NCI-H526 treated with DMSO at 0.1 percent for 48 hours (cell line): ENCODE results near the gene PGLYRP2.
"Not testable (repeated sequence)": the region's sequence is repeated elsewhere in the genome, so short reads cannot be mapped to it uniquely, and the experiment has no call there.

Experiments used
- DNase-seq: peaks from one replicate; lab custom pipeline; 2025; lab: John Stamatoyannopoulos, UW

The PGLYRP2 gene

DNA sequence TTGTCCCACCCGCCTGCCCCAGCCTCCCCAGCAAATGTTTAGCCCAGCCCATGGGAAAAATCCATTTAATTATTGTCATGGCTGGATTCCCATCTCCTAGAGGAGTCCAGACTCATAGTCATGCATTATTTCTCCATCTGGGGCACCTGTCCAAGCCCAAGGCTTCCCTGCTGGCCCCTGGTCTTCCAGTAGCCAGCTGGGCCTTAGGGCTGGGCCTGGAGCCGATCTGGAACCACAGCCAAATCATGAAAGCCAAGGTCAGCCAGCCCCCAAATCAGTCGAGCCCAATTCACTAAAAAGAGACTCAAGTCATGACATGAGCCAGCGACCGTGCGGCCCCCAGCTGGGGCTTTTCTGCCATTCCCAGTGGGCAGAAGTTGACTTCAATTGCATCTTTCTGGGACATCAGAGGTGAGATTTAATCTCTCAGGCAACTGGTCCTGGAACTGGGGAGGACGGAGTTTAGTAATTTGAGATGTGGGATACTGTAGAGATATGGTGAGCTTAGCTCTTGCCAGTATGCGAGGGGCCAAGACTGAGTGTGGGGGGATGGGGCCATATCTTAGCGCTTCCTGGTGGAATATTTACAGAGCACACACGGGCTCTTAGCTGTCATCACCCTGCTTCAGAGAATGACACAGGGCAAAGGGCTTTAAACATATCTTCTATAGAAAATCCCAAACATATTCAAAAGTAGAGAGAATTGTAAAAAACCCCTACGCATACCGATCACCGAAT is 9.4 kb upstream of the PGLYRP2 start:
- DNase-seq, result no peak

DNA sequence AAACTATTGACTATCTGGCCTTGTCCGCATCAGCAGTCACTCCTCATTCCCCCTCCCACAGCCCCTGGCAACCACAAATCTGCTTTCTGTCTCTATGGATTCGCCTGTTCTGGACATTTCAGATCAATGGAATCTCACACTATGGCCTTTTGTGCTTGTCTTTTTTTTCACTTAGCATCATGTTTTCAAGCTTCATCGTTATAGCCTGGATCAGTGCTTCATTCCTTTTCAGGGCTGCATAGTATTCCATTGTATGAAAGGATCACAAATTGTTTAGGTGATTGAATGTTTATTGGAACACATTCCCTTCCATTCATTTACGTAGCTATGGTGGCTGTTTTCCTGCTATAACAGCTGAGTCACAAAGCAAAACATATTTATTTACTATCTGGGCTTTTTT is 7.7 kb upstream of the PGLYRP2 start:
- DNase-seq, result no peak

DNA sequence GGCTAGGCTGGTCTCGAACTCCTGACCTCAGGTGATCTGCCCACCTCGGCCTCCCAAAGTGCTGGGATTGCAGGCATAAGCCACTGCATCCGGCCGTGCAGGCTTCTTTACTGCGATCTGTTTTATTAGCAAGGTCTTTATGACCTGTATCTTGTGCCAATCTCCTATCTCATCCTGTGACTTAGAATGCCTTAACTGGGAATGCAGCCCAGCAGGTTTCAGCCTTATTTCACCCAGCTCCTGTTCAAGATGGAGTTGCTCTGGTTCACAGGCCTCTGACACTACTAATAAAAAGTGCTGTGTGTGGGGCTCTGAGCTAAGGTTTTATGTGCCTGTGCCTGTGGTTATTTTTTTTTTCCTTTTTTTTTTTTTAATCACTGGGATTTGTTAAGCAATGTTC is 6.5 kb upstream of the PGLYRP2 start:
- not testable (repeated sequence) for DNase-seq

DNA sequence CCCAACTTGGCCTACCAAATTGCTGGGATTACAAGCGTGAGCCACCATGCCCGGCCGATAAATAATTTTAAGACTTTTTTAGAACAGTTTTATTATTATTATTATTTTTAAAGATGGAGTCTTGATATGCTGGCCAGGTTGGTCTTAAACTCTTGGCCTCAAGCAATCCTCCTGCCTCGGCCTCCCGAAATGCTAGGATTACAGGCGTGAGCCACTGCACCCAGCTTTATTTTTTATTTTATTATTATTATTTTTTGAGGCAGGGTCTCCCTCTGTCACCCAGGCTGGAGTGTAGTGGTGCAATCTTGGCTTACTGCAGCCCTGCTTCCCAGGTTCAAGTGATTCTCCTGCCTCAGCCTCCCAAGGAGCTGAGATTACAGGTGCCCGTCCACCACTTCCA is 1.7 kb upstream of the PGLYRP2 start:
- DNase-seq, result not testable (repeated sequence)

DNA sequence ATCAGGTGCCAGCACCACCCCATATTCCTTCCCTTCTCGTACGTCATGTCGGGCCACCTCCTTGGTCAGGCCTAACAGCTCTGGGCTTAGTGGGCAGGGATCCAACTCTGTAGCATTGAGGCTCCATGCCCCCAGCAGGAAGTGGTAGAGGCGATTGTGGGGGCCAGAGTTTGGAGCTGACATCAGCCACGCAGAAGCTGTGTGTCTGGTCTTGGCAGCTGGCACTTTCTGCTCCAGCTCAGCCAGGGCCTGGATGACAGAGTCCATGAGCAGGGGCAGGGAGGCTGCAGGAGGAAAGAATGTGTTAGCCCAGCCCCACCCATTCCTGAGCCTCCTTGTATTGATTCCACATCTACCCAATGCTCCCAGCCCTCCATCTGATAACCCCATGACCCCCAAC is 3.0 kb downstream of the PGLYRP2 start:
- DNase-seq, result no peak

DNA sequence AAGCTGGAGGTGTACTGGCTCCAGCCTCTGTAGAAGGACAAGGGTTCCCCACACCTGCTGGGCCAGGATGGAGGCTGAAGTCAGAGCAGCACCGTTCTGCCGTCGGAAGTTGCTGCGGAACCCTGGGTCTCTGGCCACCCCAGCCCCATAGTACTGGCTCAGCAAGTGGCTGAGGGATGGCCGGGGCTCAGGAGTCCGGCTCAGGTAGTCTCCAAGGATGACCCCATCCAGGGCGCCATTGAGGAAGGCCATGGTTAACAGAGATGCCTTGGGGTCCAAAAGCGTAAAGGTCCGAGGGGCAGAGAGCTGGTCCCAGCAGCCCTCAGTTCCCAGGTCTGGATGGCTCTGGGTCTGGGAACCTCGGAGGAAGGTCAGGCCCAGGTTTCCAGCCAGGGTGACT is 3.7 kb downstream of the PGLYRP2 start:
- no peak for DNase-seq

DNA sequence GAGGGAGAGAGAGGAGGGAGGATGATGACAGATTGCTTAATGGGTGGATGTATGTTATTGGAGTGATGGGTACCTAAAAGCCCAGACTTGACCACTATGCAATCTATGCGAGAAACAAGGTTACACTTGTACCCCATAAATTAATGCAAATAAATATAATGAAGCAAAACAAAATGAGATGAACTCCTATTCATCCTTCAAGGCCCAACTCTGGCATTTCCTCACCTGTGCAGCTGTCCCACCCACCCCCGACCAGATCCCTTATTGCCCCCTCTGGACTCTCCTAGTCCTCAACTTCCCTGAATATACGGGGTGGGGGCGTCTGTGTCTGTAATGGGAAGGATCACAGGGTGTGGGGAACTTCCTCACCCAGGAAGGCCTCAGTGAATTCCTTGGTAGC is 4.1 kb downstream of the PGLYRP2 start:
- no peak for DNase-seq

DNA sequence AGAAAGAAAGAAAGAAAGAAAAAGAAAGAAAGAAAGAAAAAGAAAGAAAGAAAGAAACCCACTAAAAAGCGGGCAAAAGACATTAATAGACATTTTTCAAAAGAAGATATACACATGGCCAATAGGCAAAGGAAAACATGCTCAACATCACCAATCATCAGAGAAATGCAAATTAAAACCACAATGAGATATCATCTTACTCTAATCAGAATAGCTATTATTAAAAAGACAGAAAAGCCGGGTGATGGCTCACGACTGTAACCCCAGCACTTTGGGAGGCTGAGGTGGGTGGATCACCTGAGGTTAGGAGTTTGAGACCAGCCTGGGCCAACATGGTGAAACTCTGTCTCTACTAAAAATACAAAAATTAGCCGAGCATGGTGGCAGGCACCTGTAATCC is 5.5 kb downstream of the PGLYRP2 start:
- DNase-seq, result not testable (repeated sequence)

DNA sequence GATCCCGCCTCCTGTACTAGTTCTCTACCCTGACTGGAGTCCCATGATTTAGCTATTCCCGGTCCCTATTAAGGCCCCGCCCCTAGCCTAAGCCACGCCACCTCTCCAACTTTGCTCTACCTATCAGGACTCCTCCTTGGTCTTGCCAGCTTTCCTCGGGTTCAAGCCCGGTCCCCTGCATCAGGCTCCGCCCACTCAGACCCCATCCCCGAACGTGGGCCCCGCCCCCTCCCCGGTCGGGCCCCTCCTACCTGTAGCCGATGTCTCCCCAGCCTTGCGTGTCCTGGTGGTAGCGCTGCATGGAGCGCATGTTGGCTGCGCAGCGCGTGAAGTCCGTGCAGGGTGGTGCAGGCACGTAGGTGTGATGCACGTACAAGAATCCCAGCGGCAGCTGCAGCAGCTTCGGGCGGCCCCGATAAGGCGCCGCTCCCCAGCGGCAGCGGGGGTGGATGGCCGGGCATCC is 7.6 kb downstream of the PGLYRP2 start:
- no peak for DNase-seq

DNA sequence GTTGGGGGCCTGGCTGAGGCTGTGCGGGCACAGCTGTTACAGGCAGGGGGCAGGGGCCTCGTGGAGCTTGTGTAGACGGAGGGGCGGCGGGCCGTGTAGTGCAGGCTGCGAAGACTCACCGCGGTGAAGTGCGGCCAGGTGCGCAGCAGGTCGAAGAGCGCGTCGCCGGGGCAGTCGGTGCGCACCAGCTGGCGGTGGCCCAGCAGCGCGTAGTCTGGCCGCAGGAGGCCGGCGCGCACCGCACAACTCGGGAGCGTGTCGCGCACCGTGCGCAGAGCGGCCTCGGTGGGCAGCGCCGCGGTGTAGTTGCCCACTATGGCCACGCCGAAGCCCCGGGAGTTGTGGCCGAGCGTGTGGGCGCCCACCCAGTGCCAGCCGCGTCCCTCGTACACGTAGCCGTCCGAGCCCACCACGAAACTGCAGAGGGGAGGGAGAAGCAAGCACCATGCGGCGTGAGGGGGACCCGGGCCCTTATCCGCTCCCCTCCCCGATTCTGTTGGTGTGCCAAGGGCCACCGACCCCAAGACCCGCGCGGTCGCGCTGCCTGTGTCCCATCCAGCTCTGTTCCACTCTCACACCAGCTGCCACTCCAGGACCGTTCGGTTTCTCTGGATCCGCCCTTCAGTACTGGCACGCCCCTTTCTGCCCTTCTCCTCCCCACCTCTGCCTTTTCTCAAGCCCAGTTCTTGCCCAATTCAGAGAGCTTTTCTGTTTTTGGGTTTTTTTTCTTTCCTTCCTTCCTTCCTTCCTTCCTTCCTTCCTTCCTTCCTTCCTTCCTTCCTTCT is 9.6 kb downstream of the PGLYRP2 start:
- no peak for DNase-seq

DNA sequence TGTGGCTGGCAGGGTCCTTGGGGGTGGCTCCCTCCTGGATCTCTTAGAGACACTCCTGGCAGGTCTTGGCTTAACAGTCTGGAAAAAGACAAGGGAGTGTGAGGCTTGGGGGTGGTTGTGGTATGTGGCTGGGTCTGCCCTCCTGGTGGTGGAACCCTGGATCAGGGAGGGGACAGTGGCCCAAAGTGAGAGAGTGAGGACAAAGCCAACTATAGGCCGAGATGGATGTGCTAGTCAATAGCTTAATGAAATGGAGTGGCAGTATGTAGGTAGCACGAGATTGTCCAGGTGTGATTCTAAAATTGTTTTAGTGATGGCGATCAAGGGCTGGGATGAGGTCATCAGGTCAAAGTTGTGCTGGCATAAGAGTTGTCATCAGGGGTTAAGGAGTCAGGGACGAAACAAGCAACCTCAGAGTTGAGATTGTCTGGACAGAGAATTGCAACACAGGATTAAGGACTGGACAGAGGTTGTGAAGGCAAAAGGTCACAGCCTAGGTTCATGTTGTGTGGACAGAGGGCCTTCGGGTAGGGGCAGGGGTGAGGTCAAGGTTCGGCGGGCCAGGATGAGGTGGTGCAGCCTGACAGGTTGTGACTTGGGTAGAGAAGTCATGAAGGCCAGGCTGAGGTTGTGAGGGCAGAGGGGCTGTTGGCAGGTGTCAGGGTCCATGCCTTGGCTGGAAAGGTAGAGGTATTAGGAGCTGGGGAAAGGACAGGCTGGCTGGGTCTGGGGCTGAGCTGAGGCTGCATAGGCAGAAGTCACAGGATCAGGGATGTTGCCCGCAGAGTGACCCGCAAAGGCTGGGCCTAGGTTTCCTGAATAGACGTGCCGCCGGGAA is 10.4 kb downstream of the PGLYRP2 start:
- no peak for DNase-seq

DNA sequence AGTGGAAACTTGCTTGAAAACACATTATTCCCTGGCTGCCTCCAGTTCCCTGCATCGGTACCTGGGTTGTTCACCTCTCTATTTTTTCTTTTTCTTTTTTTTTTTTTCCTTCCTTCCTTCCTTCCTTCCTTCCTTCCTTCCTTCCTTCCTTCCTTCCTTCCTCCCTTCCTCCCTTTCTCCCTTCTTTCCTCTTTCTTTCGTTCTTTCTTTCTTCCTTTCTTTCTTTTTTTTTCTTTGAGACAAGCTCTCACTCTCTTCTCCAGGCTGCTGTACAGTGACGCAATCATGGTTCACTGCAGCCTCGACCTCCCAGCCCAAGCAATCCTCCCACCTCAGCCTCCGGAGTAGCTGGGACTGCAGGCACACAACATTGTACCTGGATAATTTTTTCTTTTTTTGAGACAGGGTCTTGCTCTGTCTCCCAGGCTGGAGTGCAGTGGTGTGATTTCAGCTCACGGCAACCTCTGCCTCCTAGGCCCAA is 11.5 kb downstream of the PGLYRP2 start:
- DNase-seq, result no peak

DNA sequence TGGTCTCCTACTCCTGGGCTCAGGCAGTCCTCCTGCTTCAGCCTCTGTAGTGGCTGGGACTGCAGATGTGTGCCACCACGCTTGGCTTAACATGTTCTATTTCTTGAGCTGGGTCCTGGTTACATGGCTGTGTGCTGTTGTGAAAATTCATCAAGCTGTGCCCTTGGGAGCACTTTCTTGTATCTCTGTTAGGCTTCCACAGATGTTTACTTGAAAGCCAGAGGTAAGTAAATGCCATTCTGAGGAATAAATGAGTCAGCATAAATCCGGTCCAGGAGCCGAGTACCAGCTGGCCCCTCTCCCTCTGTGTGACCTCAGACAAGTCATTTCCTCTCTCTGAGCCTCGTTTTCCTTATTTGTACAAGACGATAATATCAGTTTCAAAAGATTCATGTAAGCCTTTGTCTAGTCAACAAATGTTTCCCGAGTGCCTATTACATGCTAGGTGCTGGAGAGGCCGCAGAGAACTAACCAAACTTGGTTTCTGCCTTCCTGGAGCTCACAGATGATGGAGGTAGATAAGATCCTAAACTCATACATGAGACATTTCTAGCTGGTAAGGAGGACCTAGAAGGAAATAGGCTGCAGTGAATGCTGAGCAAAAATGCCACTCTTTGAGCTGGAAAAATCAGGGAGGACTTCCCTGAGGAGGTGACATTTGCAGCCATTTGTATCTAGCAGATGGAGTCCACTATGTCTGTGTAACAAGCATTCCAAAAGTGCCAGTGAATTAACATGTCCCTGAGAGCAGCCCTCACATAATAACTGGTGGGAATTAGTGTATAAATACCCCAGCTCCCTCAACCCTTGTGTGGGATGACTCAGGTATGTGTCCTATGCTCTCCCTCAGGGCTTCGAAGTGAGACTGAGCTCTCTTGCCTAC is 12.2 kb downstream of the PGLYRP2 start:
- no peak for DNase-seq

DNA sequence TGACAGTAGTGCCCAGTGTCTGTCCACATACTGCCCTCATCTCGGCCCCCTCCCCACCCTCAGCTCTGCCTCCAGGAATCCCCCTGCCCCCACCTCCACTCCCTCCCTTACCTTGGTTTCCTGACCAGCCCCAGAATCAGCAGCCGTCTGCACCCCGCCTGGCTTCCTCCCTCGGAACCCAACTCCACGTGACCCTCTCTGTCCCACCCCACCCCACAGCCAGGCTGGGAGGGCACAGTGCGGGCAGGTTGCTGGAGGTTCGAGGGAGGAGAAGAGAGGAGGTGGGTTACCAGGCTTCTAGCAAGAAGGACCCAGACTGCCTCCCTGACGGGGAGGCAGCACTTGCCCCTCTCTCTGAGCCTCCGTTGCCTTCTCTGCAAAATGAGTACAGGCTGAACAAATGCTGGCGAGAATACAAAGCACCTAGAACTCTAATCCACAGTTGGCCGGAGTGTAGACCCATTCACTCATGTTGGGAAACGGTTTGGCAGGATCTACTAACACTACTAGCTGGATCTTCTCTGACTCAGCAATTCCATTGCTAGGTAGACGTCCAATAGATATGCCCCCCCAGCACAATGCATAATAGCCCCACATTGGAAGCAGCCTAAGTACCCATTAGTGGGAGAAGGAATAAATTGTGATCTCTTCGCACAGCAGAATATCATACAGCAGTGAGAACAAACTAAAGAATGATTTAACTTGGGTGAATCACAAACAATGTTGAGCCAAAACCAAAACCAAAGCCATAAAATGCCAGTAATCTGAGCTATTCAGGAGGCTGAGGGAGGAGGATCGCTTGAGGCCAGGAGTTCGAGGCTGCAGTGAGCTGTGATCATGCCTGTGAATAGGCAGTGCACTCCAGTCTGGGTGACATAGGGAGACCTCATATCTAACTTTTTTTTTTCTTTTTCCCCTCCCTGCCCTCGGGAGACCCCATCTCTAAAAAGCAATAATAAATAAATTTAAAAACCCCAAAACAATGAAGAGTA is 14.6 kb downstream of the PGLYRP2 start, which contains the start of gene RASAL3:
RASAL3 (minus strand) TSS at position 151 of the 992 bp plus-strand sequence. CDS start 186 bp downstream, outside the sequence.
- DNase-seq, result no peak

DNA sequence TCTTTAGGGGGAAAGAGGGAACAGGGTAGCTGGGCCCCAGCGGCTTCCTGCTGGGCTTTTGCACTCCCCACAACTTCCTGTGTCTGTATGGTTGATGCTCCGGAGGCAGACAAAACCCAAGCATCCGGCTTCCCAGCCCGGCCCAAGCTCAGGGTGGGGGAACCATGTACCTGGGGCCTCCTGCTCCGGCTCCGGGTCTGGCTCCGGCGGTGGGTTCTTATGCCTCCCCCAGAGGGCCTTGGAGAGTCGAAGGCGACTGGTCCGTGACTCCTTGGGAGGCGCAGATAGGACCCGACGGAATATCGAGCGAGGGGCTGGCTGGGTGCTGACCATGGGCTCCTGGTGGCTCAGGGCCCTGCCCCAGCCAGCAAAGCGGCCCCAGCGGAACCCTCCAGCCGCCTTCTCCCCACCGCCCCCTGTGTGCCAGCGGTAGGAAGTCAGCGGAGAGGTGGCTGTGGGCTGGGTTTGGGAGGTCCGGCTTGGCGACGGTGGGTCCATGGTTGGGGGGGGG is 15.4 kb downstream of the PGLYRP2 start:
- no peak for DNase-seq

DNA sequence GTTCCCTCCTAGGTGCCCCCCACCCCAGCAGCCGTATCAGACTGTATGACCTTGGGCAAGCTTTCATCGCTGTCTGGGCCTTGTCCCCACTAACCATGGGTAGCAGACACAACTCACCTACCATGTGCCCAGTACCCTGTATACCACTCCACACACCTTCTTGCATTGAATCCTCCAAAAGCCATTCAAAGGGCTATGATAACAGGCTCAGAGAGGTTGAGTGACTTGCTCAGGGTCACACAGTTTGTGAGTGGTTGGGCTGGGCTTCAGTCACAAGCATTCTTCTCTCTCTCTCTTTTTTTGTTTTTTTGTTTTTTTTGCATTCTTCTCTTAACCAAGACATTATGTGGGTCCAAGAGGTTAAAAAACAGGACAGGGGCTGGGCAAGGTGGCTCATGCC is 17.6 kb downstream of the PGLYRP2 start:
- no peak for DNase-seq

DNA sequence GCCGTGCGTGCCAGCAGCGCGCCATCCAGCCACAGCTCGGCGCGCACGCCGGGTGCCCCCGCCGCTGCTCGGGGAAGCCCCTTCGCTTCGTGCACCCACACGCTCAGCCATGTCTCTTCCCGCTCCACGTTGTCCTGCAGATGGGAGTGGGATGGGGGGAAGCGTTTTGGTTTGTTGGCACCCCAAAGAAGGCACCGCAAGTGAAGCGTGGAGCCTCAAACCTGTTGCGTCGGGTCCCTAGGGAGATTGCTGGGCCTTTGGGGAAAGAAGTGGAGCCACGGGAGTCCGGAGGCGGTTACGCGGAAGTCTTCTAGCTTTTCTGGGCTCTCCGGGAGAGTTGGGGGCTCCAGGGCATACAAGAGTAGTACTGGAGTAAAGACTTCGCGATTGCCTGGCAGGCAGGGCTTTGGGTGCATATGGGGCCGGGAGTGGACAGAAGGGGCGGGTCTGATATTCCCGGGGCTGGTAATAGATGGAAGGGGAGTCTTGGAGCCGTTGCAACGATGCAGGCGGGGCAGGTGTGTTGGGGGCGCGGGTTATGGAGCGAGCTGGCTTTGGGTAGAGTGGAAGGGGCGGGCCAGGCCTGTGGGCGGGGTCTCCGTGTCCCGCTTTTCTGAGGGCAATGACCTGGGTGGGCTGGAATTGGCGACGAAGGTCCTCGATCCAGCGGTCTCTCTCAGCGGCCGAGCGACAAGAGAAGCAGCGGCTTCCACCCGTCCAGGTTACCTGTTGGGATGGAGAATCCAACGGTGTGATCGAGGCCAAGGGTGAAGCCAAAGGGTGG is 21.4 kb downstream of the PGLYRP2 start:
- no peak for DNase-seq

DNA sequence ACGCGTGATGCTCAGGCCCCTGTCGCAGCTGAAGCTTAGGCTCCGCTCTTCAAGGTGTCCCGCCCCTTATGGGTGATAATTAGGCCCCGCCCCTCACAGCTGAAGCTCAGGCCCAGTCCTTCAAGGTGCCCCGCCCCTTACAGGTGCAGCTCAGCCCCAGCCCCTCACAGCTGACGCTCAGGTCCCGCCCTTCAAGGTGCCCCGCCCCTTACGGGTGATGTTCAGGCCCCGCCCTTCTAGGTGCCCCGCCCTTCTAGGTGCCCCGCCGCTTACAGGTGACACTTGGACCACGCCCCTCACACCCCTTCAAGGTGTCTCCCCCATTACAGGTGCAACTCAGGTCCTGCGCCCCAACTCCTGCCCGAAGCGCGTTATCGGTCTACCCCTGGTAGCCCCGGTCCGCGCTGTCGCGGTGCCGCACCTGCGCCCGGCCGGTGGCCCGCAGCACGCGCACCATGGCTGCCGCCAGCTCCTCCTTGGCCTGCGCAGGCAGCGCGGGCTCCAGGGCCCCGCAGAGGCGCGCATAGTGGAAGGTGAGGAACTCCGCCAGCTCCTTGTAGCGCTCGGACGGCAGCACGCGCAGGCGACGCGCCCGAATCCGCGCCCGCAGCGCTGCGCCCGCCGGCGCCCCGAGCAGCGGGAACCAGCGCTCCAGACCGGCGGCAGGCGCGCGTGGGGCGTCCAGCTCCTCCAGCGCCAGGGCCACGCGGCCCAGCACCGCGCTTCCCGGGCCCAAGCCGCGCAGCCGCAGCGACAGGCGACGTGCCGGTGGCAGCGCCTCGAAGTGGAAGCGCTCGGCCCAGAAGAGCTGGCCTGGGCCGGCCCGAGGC is 22.2 kb downstream of the PGLYRP2 start:
- peak; percentile 34 for DNase-seq
